IMR-90 (cell line): ENCODE measurements around the gene TANGO2. TPM values are rescaled to one million over a fixed set of nuclear protein-coding genes. Genes with fewer than 3 reads are reported as not detected.
A peak's percentile ranks its signal among the peaks of the same experiment; 100 is the strongest.

Source experiments
- ATAC-seq: fragments of 200-7000 bp; cut with Tn5 transposase; 2 replicates; pipeline ENCODE4 v1.9.1; 2020; ENCODE audit warnings: low read depth, mild to moderate bottlenecking, moderate library complexity
- BruUV-seq: library from RNA; stranded (reverse); fragments of 400-500 nt; replicated peaks from 2 replicates; lab custom pipeline; 2021; lab: Mats Ljungman, UMichigan
- CTCF ChIA-PET: fragments of 300-600 bp; formaldehyde crosslinking; extraction: SDS; loops from one replicate; lab custom pipeline; 2021; ENCODE audit warnings: antibody characterized with exemption; lab: Yijun Ruan, JAX
- POLR2A ChIA-PET: fragments of 300-600 bp; sonication (Branson Sonifier 250); formaldehyde crosslinking; loops from one replicate; lab custom pipeline; 2022; ENCODE audit warnings: antibody characterized with exemption; ENCODE audit not compliant: unreplicated experiment; lab: Charles Lee
- DNase-seq: peaks from one replicate; pipeline ENCODE4 v3.0.0; 2013
- H2AFZ ChIP-seq: replicated peaks from 2 replicates; pipeline ENCODE3; 2013; ENCODE audit warnings: low read length, mild to moderate bottlenecking; ENCODE audit not compliant: poor library complexity
- H2AK5ac ChIP-seq: 2 replicates; pipeline ENCODE4 v1.6.1; 2013; ENCODE audit warnings: low read depth, low read length, inconsistent platforms
- H2AK9ac ChIP-seq: replicated peaks from 2 replicates; pipeline ENCODE3; 2013; ENCODE audit warnings: mild to moderate bottlenecking, low read depth, low read length, moderate library complexity; ENCODE audit not compliant: poor library complexity
- H2BK120ac ChIP-seq: 2 replicates; pipeline ENCODE4 v1.6.1; 2013; ENCODE audit warnings: low read depth, low read length, inconsistent platforms
- H2BK15ac ChIP-seq: 3 replicates; pipeline ENCODE4 v1.6.1; 2013; ENCODE audit warnings: low read depth, low read length, inconsistent platforms
- H2BK20ac ChIP-seq: 2 replicates; pipeline ENCODE4 v1.6.1; 2013; ENCODE audit warnings: low read depth, mild to moderate bottlenecking, inconsistent platforms, low read length, moderate library complexity
- H2BK5ac ChIP-seq: 2 replicates; pipeline ENCODE4 v1.6.1; 2013; ENCODE audit warnings: mild to moderate bottlenecking, low read depth, low read length, inconsistent platforms; ENCODE audit not compliant: poor library complexity, severe bottlenecking
- H3K14ac ChIP-seq: replicated peaks from 2 replicates; pipeline ENCODE4 v1.6.1; 2013; ENCODE audit warnings: low read depth, low read length, inconsistent platforms
- H3K18ac ChIP-seq: 2 replicates; pipeline ENCODE4 v1.6.1; 2013; ENCODE audit warnings: low read depth, low read length, control low read depth
- H3K23ac ChIP-seq: 2 replicates; pipeline ENCODE4 v1.6.1; 2013; ENCODE audit warnings: low read depth, low read length, inconsistent platforms
- H3K27ac ChIP-seq: 2 replicates; pipeline ENCODE4 v1.5.1; 2013; ENCODE audit warnings: mild to moderate bottlenecking, control low read depth, low read length; ENCODE audit not compliant: insufficient read depth
- H3K27me3 ChIP-seq: 2 replicates; pipeline ENCODE4 v1.6.1; 2013; ENCODE audit warnings: low read length; ENCODE audit not compliant: control insufficient read depth, insufficient read depth
- H3K36me3 ChIP-seq: 2 replicates; pipeline ENCODE4 v1.6.1; 2013; ENCODE audit warnings: low read length, mixed read lengths; ENCODE audit not compliant: control insufficient read depth, insufficient read depth
- H3K4ac ChIP-seq: 2 replicates; pipeline ENCODE4 v1.6.1; 2013; ENCODE audit warnings: low read depth, low read length, inconsistent platforms
- H3K4me1 ChIP-seq: 2 replicates; pipeline ENCODE4 v1.6.1; 2013; ENCODE audit warnings: low read length, mixed read lengths; ENCODE audit not compliant: control insufficient read depth, insufficient read depth
- H3K4me2 ChIP-seq: 2 replicates; pipeline ENCODE4 v1.6.1; 2013; ENCODE audit warnings: low read depth, mild to moderate bottlenecking, control low read depth, low read length, moderate library complexity
- H3K4me3 ChIP-seq: 2 replicates; pipeline ENCODE4 v1.5.1; 2013; ENCODE audit warnings: low read depth, mild to moderate bottlenecking, control low read depth, low read length, moderate library complexity; ENCODE audit not compliant: insufficient read depth
- H3K56ac ChIP-seq: 2 replicates; pipeline ENCODE4 v1.6.1; 2013; ENCODE audit warnings: low read length, inconsistent platforms; ENCODE audit not compliant: insufficient read depth; ENCODE audit errors: extremely low read depth
- H3K79me1 ChIP-seq, 2 experiments: 2 replicates each; pipeline ENCODE4 v1.6.1; 2013; ENCODE audit warnings: low read length in 2 of 2, inconsistent platforms in 1 of 2, low read depth in 1 of 2
- H3K9ac ChIP-seq: 2 replicates; pipeline ENCODE4 v1.6.1; 2013; ENCODE audit warnings: low read depth, low read length, control low read depth
- H3K9me1 ChIP-seq: 2 replicates; pipeline ENCODE4 v1.6.1; 2013; ENCODE audit warnings: low read length, inconsistent platforms; ENCODE audit not compliant: insufficient read depth
- H3K9me3 ChIP-seq: 2 replicates; pipeline ENCODE4 v1.6.1; 2013; ENCODE audit warnings: low read length; ENCODE audit not compliant: control insufficient read depth, insufficient read depth
- H4K20me1 ChIP-seq: 2 replicates; pipeline ENCODE4 v1.6.1; 2013; ENCODE audit warnings: low read length, inconsistent platforms; ENCODE audit not compliant: insufficient read depth
- H4K5ac ChIP-seq: 2 replicates; pipeline ENCODE4 v1.6.1; 2013; ENCODE audit warnings: mild to moderate bottlenecking, low read depth, low read length, control low read depth
- H4K8ac ChIP-seq, 2 experiments: 2 replicates each; pipeline ENCODE4 v1.6.1; 2013; ENCODE audit warnings: low read depth in 2 of 2, low read length in 2 of 2, control low read depth in 1 of 2, inconsistent platforms in 1 of 2
- H4K91ac ChIP-seq: 2 replicates; pipeline ENCODE4 v1.6.1; 2013; ENCODE audit warnings: low read depth, low read length, inconsistent platforms; ENCODE audit not compliant: insufficient read depth
- CHD1 ChIP-seq: IDR thresholded peaks from 2 replicates; pipeline ENCODE4 v1.6.1; 2012; ENCODE audit warnings: low read depth, low read length, improper control_type of control experiment
- ELK1 ChIP-seq: fragments of 150-350 bp; IDR thresholded peaks from 2 replicates; pipeline ENCODE4 v1.6.1; 2016; ENCODE audit warnings: low read depth, mild to moderate bottlenecking, low read length, moderate library complexity, borderline replicate concordance
- WGBS, 2 experiments: methylation state at CpG; one replicate each; pipeline versions ENCODE4 v1.1.5 to v1.1.7; 2013; ENCODE audit warnings: missing lambda C conversion rate in 2 of 2; ENCODE audit not compliant: insufficient read length in 1 of 2; ENCODE audit errors: extremely low coverage in 2 of 2; 5-methylcytosine and 5-hydroxymethylcytosine counted together
- dilution Hi-C: fragments of 300-500 bp; cut with HindIII; formaldehyde crosslinking; loops from one replicate; pipeline ENCODE4 v1.14.3; 2018; ENCODE audit warnings: low sequenced_read_pairs; ENCODE audit not compliant: unreplicated experiment
- in situ Hi-C: fragments of 300-500 bp; cut with MboI; formaldehyde crosslinking; loops from 3 replicates; pipeline ENCODE4 v1.14.3; 2019; ENCODE audit warnings: low sequenced_read_pairs, inconsistent platforms, mixed read lengths
- intact Hi-C: fragments of 100-400 bp; cut with micrococcal nuclease; formaldehyde crosslinking; loops from 2 replicates; pipeline ENCODE4 v1.10.0; 2022
- polyA plus RNA-seq, 3 experiments: library from polyadenylated mRNA; depleted of rRNA; stranded (reverse); fragments of >200 nt; gene quantifications; 2 replicates each; pipeline ENCODE4 v1.2.3, GENCODE V29; 2012; ENCODE audit warnings: low replicate concordance in 1 of 3
- total RNA-seq: library from RNA; depleted of rRNA; stranded (reverse); fragments of >200 nt; gene quantifications from 2 replicates; pipeline ENCODE4 v1.2.3, GENCODE V29; 2012

Gene TANGO2
- total and polyA plus RNA-seq, 2 of the 4 experiments (the other 2 are of a cell fraction): 45.1 to 75.1 TPM

GRCh38 chr22:20085651-20086050 lies 64.7 kb downstream of the TANGO2 start:
- Histone ChIP-seq H2BK15ac (no peak overlapping the region), H3K18ac (no peak overlapping the region), H3K56ac (no peak overlapping the region), H3K14ac (no peak overlapping the region), H4K91ac (no peak overlapping the region), H3K27me3 (no peaks in the 10 kb centered on the region), H3K9me1 (peaks cover 31% of the 10 kb centered on the region), H3K4me1 (peaks cover 21% of the 10 kb centered on the region), H2AK9ac (peak overlapping the region; percentile 51), H3K79me1 (peaks cover 14 to 87% of the 10 kb centered on the region in 2 experiments), H2BK5ac (no peak overlapping the region), H3K36me3 (peaks cover 45% of the 10 kb centered on the region), H4K8ac (no peak overlapping the region), H3K9ac (no peak overlapping the region), H2AK5ac (no peak overlapping the region), H3K4ac (no peak overlapping the region), H2BK20ac (no peak overlapping the region), H2BK120ac (no peak overlapping the region), H3K9me3 (no peaks in the 10 kb centered on the region), H3K4me3 (no peak overlapping the region), H3K27ac (no peak overlapping the region), H3K23ac (no peak overlapping the region), H2AFZ (no peak overlapping the region), H4K5ac (no peak overlapping the region), H3K4me2 (no peak overlapping the region), H4K20me1 (peaks cover 83% of the 10 kb centered on the region)
- no TSS peak for BruUV-seq
- 96% methylated on average over 10 of the region's 20 CpGs; no CpG with 5 or more reads in 1 of the 2 experiments for WGBS, 2 experiments
- DNase-seq (no peak), ATAC-seq (no peak)
- intact Hi-C loops: no loop called here
- dilution Hi-C loops: no loop called here
- in situ Hi-C loops: no loop called here
- POLR2A ChIA-PET: no interaction called here
- CTCF ChIA-PET: no interaction called here
- TF ChIP-seq ELK1 (no peak), CHD1 (no peak)
